Measurements from ENCODE around the gene MYO1B.

The MYO1B gene

DNA sequence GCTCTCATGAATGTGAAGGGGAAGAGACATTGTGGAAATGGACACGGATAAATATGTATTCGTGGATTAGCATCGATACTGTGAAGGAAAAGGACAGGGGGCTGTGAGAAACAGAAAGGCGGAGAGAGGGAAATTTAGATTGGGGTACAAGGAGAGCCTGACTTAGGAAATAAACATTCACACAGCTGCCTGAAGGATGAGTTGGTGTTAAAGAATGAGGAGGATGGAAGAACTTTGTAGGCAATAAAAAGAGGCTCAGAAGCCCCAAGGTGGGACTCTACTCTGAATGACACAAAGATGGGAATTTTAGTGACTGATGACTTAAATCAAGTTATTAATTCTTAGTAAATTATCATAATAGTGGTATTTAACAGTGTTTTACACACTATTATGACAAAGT, 10.1 kb downstream of the MYO1B start:
- DNase-seq (ENCODE audit: low read depth, low spot score), result no peak
- H3K27ac ChIP-seq, result no peak overlapping the region

DNA sequence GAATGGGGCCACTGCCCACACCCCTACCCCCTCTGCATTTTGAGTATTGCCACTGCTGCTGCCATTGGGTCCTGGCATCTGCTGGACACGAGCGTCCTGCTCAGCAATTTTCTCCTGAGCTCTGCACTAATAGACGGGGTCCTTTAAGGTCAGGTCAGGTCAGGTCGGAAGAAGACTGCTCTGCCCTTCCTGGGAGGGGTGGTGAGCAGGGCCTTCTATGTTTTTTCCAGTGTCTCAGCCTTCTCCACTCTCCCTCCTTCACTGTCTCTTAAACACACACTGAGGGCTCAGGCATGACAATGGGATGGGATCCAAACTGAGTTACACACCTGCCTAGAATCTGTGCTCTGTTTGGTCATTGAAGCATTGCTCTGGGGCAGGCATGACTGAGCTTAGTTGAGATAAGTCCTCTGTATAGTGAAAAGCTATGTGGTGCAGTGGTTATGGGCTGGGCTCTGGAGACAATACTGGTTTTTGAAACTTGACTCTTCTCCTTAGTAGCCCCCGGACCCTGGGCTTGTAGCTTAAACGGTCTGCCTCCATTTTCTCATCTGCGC, 10.6 kb downstream of the MYO1B start:
- no peak overlapping the region for H3K27ac ChIP-seq
- DNase-seq (ENCODE audit: low read depth, low spot score), result no peak

DNA sequence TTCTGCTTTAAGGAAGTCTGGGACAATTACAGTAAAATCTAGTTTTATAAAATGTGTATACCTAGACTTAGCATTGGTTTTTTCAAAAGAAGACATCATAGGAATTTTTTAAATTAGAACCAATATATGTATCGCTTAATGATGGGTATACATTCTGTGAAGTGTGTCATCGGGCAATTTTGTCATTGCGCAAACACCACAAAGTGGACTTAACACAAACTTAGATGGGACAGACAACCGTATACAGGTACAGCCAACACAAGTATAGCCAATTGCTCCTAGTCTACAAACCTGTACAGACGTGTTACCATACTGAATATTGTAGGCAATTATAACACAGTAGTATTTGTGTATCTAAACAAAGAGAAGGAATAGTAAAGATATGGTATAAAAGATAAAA, 12.7 kb downstream of the MYO1B start:
- no peak overlapping the region for H3K27ac ChIP-seq
- DNase-seq (ENCODE audit: low read depth, low spot score), result no peak

DNA sequence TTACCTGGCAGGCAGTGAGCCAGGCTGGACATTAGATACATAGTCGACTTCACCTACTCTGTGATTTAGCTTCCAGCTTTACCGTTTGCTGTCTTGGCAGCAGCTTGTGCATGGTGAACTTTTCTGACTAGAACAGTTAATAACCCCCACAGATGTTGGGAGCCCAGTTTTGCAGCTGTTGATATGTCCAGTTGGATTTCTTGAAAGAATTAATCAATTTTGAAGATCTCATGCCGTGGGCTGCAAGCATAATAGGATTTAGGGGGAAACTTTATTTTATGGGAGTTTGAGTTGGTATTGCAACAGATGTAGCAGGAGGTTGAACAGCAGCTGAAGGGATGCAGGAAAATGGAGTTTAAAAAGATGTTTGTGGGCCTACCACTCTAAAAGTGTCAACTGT, 13.8 kb downstream of the MYO1B start:
- no peak for DNase-seq (ENCODE audit: low read depth, low spot score)
- peak overlapping the region; percentile 2 for H3K27ac ChIP-seq

DNA sequence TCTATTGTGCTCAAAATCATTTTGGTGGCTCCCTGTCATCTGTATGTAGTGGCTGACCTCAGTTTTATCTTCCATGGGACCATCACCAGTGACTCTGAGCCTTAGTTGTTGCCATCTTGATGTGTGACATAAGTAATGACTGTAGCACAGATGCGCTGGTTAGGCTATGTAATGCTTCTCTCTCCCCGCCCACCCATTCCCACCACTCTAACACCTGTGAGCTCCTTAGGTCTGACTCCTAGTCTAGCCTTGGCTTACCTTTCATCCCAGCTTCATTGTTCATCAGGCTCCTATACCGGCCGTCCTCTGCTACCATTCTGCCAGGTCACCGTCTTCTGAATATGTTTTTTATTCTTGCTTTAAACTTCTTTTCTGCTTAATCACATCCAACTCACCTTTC, 17.2 kb downstream of the MYO1B start:
- no peak for DNase-seq (ENCODE audit: low read depth, low spot score)
- peak overlapping the region; percentile 70 for H3K27ac ChIP-seq

DNA sequence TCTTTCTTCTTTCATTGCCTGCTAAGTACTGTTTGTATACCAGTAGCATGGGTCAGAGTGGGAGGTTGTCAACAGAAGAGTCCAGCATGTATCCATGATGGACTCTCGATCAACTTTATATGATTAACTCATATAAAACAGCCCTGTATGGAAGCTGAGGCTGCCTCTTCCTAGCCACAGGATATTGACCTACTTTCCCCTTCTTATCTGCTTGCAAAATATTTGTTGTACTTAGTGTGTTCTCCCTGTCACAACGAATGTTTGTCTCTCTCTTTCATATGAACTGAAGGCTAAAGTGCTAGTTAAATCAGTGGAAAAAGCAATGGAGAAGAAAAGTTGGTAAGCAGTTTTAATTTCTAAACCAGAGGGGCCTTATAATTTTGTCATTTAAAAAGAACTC, 17.8 kb downstream of the MYO1B start:
- no peak for DNase-seq (ENCODE audit: low read depth, low spot score)
- H3K27ac ChIP-seq, result peak overlapping the region; percentile 70

DNA sequence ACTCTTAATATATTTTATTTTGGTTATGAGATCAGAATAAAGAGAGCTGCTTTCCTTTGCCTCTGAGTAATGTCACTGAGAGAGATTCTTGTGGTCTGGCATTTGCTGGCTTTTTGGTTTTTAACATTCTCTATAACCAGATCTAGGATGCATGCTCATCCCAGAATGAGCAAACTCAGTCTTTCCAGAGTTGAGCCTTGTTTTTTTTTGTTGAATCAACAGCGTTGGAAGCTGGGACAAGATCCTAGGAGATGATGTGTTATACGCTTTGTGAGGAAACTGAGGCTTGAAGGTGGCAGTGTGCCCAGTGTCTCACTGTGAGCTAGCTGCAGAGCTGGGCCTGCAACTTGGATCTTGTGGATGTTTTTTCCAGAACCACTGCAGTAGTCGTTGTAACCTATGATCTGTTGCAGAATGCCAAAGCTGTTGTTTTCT, 19.5 kb downstream of the MYO1B start:
- DNase-seq (ENCODE audit: low read depth, low spot score), result no peak
- peak overlapping the region; percentile 70 for H3K27ac ChIP-seq

DNA sequence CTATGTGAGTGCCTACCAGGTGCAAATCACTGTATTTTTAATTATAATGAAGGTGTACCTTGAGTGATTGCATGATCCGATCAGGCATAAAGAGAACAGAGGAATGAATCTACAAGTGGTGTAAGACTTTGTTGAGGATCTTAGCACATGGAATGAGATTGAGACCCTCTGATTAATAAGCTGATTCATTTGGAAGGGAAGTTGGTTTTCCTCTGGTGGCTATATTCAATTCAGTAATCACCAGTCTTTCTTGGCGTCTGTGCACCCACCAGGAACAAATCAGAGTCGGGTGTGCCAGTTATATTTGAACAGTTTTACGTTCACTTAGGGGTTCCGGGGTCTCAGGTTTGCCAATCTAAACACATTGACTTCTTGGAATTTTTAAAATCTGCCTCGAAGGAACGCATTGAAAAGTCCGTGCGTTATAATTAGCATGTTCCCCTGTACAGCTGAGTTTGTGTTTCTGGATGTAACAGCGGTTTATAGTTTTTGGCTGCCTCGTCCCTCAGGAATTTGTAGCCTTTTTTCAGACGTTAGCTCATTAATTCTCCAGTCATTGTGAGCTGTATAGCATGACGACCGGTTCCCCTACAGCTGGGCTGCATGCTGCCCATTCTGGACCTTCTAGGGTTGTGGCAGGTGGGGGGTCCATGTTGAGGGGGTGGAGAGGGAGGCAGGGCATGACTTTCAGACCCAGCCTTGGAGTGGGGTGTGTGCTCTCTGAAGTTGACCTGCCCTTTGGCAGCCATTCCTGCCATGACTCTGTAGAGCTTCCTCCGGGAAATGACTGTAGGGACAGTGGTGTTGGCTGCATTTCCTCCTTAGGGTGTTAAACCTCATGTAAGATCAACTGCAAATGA, 20.3 kb downstream of the MYO1B start:
- DNase-seq (ENCODE audit: low read depth, low spot score), result no peak
- peak overlapping the region; percentile 70 for H3K27ac ChIP-seq

DNA sequence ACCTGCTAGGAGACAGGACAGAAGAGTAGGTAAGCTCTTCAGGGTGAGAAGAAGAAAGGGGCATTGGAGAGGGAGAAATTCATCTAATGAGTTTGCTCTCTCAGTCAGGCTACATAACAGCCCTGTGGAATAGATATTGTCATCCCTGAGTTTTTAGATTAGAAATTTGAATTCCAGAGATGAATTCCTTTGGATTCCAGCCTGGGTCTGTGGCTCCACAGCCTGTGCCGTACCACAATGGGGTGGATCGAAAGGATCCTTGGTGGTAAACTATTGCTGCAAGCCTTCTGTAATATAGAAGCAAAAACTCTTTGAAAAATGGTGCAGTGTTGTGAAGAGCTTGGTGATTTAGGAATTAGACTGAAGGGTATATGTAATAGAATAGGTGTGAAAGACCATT, 21.0 kb downstream of the MYO1B start:
- peak overlapping the region; percentile 70 for H3K27ac ChIP-seq

DNA sequence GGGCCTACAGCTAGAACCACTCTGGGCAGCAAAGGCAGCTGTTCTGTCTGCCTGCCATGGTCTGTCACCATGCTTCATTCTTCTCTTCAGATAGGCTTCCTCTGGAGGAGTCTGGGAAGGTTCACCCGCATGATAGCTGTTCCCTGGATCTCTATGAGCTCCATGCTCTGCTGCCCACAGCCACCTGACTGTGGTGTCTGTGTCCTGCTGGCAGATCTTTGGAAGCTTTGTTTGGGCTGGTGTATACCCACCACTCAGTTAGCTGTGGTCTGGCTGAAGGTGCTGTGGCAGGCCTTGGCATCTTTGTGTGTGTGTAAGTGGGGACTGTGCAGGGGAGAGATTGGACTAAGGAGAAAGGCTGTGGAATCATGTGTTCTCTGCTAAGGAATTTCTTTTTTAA, 23.4 kb downstream of the MYO1B start:
- H3K27ac ChIP-seq, result no peak overlapping the region
- DNase-seq (ENCODE audit: low read depth, low spot score), result no peak

More for the DNA sequence above, 21.0 kb downstream of the MYO1B start:
- no peak for DNase-seq (ENCODE audit: low read depth, low spot score)

DNA sequence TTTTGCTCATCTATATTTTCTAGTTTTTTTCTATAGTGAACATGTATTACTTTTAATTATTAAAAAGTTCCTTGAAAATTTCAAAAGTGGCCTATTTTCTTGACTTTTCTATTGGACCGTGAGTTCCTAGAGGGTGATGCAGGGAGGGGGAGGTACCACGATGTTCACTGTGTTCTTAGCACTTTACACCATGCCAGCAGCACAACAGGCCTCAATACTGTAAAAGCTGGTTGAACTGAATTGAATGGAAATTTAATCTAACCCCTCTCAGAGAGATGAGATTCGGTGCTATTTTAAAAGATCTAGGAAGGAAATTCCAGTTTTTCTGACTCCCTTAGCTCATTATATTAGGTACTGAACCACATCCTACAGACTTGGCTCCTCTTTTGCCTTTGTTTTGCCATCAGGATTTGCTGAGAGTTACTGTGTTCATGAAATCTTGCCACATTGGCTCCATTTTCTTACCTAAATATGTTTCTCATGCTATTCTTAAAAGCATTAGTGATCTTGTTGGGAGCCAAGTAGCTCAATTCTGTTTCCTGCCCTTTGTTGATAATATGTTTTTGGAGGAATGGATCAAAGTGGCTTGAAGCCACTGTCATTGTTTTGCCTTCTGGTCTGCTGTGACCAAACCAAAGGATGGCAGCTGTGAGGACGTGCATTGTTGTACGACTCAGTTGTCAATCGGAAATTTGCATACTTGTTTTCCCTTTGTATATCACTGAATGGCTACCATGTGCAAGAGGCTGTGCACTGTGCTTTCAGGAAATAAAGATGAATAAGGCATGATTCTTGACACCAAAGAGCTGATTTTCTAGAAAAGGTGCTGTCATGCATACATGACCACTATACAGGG, 25.3 kb downstream of the MYO1B start:
- DNase-seq (ENCODE audit: low read depth, low spot score), result no peak
- no peak overlapping the region for H3K27ac ChIP-seq

DNA sequence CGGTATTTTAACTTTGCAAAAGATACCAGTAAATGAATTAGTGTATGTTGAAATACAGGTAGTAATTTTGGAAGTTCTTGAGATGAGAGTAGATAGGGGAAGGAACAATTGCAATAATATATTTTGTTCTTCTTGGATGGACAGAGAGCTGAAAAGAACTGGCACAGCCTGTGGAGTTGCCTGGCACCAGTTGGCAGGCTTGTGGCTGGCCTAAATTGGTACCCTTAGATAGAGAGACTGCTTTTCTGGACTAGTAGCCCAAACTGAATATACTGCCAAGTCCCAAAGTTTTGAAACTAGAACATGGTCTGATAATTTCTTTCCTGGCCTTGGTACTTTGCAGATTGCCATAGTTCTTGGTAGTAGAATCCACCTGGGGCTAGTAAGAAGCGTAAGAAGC, 26.9 kb downstream of the MYO1B start:
- H3K27ac ChIP-seq, result no peak overlapping the region
- no peak for DNase-seq (ENCODE audit: low read depth, low spot score)

DNA sequence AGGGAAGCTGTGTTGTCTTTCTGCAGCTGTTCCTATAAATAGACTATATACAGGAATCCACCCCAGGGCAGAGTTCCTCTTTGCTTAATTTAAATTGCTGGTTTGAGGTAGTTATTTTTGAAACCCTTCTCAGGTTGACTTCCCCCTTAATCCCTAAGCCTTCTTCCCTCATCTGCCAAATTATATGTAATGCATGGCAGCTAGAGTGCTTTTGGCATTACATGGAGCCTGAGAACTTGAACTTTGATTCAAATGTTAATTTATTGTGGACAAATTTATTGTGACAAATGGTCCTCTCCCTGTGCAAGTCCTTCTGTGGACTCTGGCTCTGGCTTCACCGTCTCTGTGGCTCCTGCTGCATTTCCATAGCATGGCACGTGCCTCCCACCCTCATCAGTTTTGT, 29.2 kb downstream of the MYO1B start:
- no peak for DNase-seq (ENCODE audit: low read depth, low spot score)
- no peak overlapping the region for H3K27ac ChIP-seq

DNA sequence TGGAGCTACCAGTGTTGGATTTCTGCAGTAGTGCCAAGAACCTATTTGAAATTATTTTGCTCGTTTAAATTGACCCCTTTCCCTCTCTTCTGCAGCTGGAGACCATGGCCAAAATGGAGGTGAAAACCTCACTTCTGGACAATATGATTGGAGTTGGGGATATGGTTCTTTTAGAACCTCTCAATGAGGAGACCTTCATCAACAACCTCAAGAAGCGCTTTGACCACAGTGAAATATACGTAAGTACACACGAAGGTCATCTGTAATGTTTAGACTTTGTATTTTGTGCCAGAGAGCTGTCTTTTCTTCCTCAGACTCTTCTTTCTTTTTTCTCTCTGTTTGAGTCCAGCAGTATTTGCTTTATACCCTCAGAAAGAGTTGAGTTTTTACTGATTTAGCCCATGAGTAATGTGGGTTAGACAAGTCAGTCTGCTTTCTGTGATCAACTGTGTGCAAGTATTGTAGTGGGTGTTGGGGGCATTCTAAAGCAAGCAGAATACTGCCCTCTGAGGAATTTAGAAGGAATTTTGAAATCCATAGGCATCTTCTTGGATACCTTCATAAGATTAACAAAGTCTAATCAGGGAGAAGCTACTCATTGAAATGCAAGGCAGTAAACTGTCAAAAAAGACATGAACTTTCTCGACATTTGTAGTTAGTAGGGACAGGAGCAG, 31.7 kb downstream of the MYO1B start:
- H3K27ac ChIP-seq, result no peak overlapping the region

DNA sequence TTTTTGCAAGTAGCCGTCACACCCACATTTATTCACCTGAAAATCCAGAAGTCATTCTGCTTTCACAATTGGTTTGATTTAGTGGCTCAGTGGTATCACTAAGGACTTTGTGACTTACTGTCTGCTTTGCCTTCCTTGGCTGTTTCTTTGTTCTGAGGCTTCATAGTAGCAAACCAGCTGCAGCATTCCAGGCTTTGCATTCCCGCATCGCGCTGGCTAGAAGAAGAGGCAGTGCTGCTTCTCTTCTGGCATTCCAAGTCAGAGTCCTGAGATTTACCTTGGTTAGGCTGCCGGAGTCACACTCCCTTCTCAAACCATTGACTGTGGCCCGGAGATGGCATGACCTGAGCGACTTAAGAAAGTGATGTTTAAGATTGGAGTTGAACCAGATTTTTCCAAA, 35.1 kb downstream of the MYO1B start:
- no peak overlapping the region for H3K27ac ChIP-seq
- no peak for DNase-seq (ENCODE audit: low read depth, low spot score)

More for the DNA sequence above, 31.7 kb downstream of the MYO1B start:
- DNase-seq (ENCODE audit: low read depth, low spot score), result no peak

DNA sequence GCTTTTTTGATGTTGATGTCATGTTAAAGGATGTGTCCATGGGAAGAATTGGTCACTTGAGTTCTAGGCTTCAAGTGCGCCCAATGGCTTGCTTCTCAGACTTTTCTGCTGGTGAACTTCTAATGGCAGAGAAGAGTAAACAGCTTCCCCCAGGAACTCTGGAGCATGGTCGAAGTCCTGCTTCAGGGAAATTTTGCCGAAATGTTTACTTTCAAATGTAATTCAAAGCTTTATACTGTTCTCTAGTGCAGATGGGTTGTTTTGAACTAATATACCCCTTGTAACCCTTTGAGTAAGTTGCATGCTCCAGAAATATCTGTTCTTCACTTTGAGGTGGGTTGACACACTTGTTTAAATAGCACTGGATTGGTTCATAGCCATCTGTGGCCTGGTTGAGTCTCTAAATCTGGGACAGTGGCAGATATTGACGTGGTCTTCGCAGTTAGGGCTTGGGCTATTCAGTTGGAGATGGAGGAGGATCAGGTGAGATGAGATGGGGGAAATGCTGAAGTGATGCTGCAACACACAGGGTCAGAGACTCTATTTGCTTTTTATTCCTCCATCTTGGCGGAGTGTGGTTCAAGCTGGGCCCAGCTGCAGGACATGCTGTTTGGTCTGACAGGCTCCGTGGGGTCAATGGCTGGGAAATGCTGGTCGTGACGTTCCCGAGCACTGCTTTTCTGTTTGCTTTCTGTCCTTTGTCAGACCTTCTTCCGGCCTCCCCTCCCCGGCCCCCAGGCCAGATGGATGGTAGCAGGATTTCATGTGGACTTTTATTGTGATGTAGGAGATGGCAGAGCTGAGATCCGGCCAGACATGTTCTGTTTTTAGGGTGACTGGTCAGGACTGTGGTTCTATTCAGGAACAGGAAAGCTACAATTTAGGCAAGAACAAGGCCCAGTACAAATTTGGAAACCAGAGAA, 35.9 kb downstream of the MYO1B start:
- DNase-seq (ENCODE audit: low read depth, low spot score), result no peak
- no peak overlapping the region for H3K27ac ChIP-seq

DNA sequence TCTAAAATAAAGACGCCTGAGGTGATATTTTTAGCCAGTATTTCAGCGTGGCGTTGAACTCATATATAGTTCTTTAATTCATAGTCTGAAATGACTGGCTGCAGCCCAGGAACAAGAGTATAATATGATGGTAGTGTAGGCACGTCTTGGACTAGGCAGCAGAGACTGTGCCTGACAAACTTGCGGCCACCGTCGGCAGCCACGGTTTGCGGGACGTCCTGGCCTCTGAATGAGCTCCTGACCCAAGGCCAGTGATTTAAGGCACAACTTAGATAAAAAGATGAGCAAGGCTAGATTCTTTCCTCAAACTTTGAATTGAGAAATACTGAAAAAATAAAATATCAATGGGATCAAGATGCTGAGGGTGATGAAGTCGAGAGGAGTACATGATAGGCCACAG, 40.0 kb downstream of the MYO1B start:
- no peak for DNase-seq (ENCODE audit: low read depth, low spot score)
- H3K27ac ChIP-seq, result no peak overlapping the region

DNA sequence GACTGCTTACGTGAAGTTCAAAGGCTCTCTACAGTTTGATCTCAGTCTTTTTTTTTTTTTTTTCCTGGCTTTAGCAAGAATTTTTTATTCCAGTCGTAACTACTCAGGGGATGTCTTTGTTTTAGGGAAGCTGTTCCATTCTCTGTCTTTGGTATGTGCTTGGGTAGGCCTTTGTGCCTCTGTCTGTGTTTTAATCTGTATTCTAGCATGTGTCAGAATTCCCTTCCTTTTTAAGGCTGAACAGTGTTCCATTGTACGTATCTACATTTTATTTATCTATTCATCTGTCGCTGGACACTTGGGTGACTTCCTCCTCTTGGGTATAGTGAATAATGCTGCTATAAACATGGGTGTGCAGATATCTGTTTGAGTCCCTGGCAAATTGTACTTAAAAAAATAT, 42.6 kb downstream of the MYO1B start:
- no peak overlapping the region for H3K27ac ChIP-seq
- no peak for DNase-seq (ENCODE audit: low read depth, low spot score)

DNA sequence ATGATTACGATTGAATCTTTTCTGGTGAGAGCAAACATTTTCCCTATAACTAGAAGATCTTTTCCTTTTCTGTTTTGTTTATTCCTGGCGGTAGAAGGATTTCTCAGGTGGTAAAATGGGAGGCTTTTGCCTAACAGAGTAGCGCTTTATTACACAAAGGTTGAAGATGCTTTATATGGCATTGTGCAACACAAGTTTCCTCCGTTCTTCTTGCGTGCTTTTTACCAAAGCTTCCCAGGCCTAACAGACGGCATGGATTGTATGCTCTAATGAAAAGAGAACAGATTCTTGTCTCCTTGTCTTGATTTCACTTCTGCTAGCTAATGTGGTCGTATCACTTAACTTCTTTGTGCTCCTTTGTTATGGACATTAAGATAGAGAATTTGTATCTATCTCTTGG, 43.8 kb downstream of the MYO1B start:
- DNase-seq (ENCODE audit: low read depth, low spot score), result no peak
- H3K27ac ChIP-seq, result no peak overlapping the region

All from epithelial cell of prostate (primary cell).